ENCODE results near the gene NIPSNAP2. TPM values are rescaled to one million over a fixed set of nuclear protein-coding genes. Genes with fewer than 3 reads are reported as not detected.
A peak's percentile ranks its signal among the peaks of the same experiment; 100 is the strongest.

NIPSNAP2 gene
- total RNA-seq, 1 experiment from 2014 or later = 38.5 TPM

- Mint-ChIP-seq H3K9me3 (no peaks in the 10 kb centered on the region), H3K27ac (no peak overlapping the region), H3K27me3 (ENCODE audit: low read depth) (no peaks in the 10 kb centered on the region), H3K36me3 (peaks cover 26% of the 10 kb centered on the region), H3K4me1 (no peaks in the 10 kb centered on the region), H3K4me3 (no peak overlapping the region)
- POLR2A ChIA-PET = no interaction called here
- TF ChIP-seq CREB1 (CRISPR knock-in tag; IDR thresholded peaks at IDR 0.05) (no peak), SOX15 (CRISPR knock-in tag; IDR thresholded peaks at IDR 0.05) (no peak), PRRX2 (CRISPR knock-in tag; IDR thresholded peaks at IDR 0.05) (no peak), GABPB1 (CRISPR knock-in tag; IDR thresholded peaks at IDR 0.05) (peak; percentile 85), NFATC4 (CRISPR knock-in tag; IDR thresholded peaks at IDR 0.05) (no peak), NFYB (CRISPR knock-in tag; conservative IDR thresholded peaks at IDR 0.05; ENCODE audit: low read depth) (no peak)
- no peak for DNase-seq (ENCODE audit: low spot score)
- no peak for ATAC-seq
- CTCF ChIA-PET = interaction anchor here (1.2 kb wide), 1 partner anchor 33 kb away, joined by 3 read pairs; no protein-coding TSS in a partner anchor
Observed at GRCh38 chr7:55996856-55997500, 32.6 kb downstream of the NIPSNAP2 start.

- TF ChIP-seq ZNF416 (CRISPR knock-in tag; IDR thresholded peaks at IDR 0.05) = no peak
- no peak for TF ChIP-seq NR1H2 (CRISPR knock-in tag; IDR thresholded peaks at IDR 0.05)
- no peak for TF ChIP-seq AFF4 (CRISPR knock-in tag; IDR thresholded peaks at IDR 0.05; ENCODE audit: borderline replicate concordance)
- no peak for TF ChIP-seq ARID4B (CRISPR knock-in tag; IDR thresholded peaks at IDR 0.05; ENCODE audit: borderline replicate concordance)
- TF ChIP-seq ERG (CRISPR knock-in tag; IDR thresholded peaks at IDR 0.05) = no peak
- TF ChIP-seq TCF7 (CRISPR knock-in tag; IDR thresholded peaks at IDR 0.05; ENCODE audit: low read depth) = no peak
- no peak for TF ChIP-seq JAZF1 (CRISPR knock-in tag; IDR thresholded peaks at IDR 0.05)
- TF ChIP-seq ATF2 (CRISPR knock-in tag; IDR thresholded peaks at IDR 0.05; ENCODE audit: borderline replicate concordance, low read depth) = no peak
- TF ChIP-seq ZNF317 (CRISPR knock-in tag; IDR thresholded peaks at IDR 0.05; ENCODE audit: borderline replicate concordance, low read depth) = no peak
- TF ChIP-seq ZNF219 (CRISPR knock-in tag; IDR thresholded peaks at IDR 0.05; ENCODE audit: borderline replicate concordance) = no peak
- no peak for TF ChIP-seq NFYB (CRISPR knock-in tag; conservative IDR thresholded peaks at IDR 0.05; ENCODE audit: low read depth)
- no peak for TF ChIP-seq JUN (CRISPR knock-in tag; IDR thresholded peaks at IDR 0.05)
- no peak for TF ChIP-seq PREB (CRISPR knock-in tag; IDR thresholded peaks at IDR 0.05; ENCODE audit: borderline replicate concordance)
- Mint-ChIP-seq H3K27me3 (ENCODE audit: low read depth) (no peaks in the 10 kb centered on the region), H3K4me3 (no peak overlapping the region), H3K9me3 (no peaks in the 10 kb centered on the region), H3K4me1 (no peaks in the 10 kb centered on the region), H3K36me3 (peaks cover 12% of the 10 kb centered on the region; the same call in 1 of the 2 replicates), H3K27ac (no peak overlapping the region)
- ATAC-seq (no peak), DNase-seq (ENCODE audit: low spot score) (no peak)
- ChIA-PET CTCF (interaction anchor here (2.3 kb wide), 1 partner anchor 30 kb away, joined by 8 read pairs; no protein-coding TSS in a partner anchor), POLR2A (no interaction called here)
Observed at GRCh38 chr7:56003749-56004148, 39.4 kb downstream of the NIPSNAP2 start.
